Stomach (tissue), 9 donors: ENCODE data around the gene PLD5. TPM values are rescaled to one million over a fixed set of nuclear protein-coding genes. Genes with fewer than 3 reads are reported as not detected.

Source experiments
- DNase-seq, 2 donors: peaks; one replicate each; pipeline versions ENCODE4 v3.0.0 to v3.0.0-alpha.2; 2013 to 2019
- H3K27ac ChIP-seq, 5 donors: fragments of 200-600 bp in 4 of 5; sonication (generic) in 4 of 5; one replicate each; pipeline ENCODE4 v1.5.1; 2013 to 2019; ENCODE audit warnings: mild to moderate bottlenecking in 1 of 5, moderate library complexity in 1 of 5
- H3K27me3 ChIP-seq, 3 donors: fragments of 200-600 bp; sonication (generic); one replicate each; pipeline ENCODE4 v1.5.1; 2017 to 2019; ENCODE audit warnings: mixed run types in 1 of 3
- H3K36me3 ChIP-seq, 4 donors: fragments of 200-600 bp; sonication (generic); 1 replicate in 3 of 4; 2 replicates in 1 of 4; pipeline ENCODE4 v1.5.1; 2016 to 2019
- H3K4me1 ChIP-seq, 4 donors: fragments of 200-600 bp; sonication (generic); one replicate each; pipeline ENCODE4 v1.5.1; 2016 to 2019
- H3K4me3 ChIP-seq, 4 donors: fragments of 200-600 bp; sonication (generic) in 3 of 4; one replicate each; pipeline ENCODE4 v1.5.1; 2016 to 2019; ENCODE audit warnings: mild to moderate bottlenecking in 1 of 4
- H3K9me3 ChIP-seq, 4 donors: fragments of 200-600 bp; sonication (generic); one replicate each; pipeline ENCODE4 v1.5.1; 2016 to 2019
- CTCF ChIP-seq, 7 experiments: fragments of 450-650 bp in 4 of 7; fragments of 200-600 bp in 3 of 7; sonication (generic) in 3 of 7; IDR thresholded peaks; one replicate each; pipeline ENCODE4 v1.5.1; 2016 to 2019; ENCODE audit warnings: antibody characterized with exemption in 7 of 7, control low read depth in 2 of 7, mild to moderate bottlenecking in 1 of 7
- EP300 ChIP-seq: sonication (generic); formaldehyde crosslinking; IDR thresholded peaks from one replicate; pipeline ENCODE4 v1.6.1; 2017; ENCODE audit warnings: antibody characterized with exemption
- POLR2A ChIP-seq, 4 donors: fragments of 450-650 bp; IDR thresholded peaks; one replicate each; pipeline ENCODE4 v1.6.1; 2016; ENCODE audit warnings: antibody characterized with exemption in 4 of 4, control low read depth in 2 of 4, mild to moderate bottlenecking in 1 of 4, moderate library complexity in 1 of 4
- POLR2AphosphoS5 ChIP-seq, 3 donors: sonication (generic); formaldehyde crosslinking; IDR thresholded peaks; one replicate each; pipeline ENCODE4 v1.6.1; 2016; ENCODE audit warnings: antibody characterized with exemption in 3 of 3
- WGBS, 5 donors: extraction: QIAGEN DNeasy Blood & Tissue Kit in 3 of 5; methylation state at CpG; one replicate each; pipeline versions ENCODE4 v1.1.5 to v1.1.7; 2013 to 2018; 5-methylcytosine and 5-hydroxymethylcytosine counted together
- intact Hi-C: fragments of 100-400 bp; cut with DNase I; formaldehyde crosslinking; loops from one replicate; pipeline ENCODE4 v1.15.1; 2023; ENCODE audit warnings: low total_unique reads
- polyA plus RNA-seq, 3 donors: library from polyadenylated mRNA; stranded (reverse); fragments of 200-250 nt; gene quantifications; one replicate each; pipeline ENCODE4 v1.2.3, GENCODE V29; 2013
- total RNA-seq, 5 donors: library from RNA; depleted of rRNA; stranded (reverse); fragments of >200 nt; gene quantifications; one replicate each; pipeline versions ENCODE4 v1.1.0 to v1.2.3, GENCODE V29; 2014 to 2016
- donor health status: healthy with polysubstance abuse.
- donor health status: Bipolar disorder and iron deficiency.
- donor health status: healthy.

Gene PLD5
- total and polyA plus RNA-seq, 8 donors: under 0.01 to 0.72 (median 0.23) TPM; not detected in 4

- TF ChIP-seq POLR2AphosphoS5 (IDR thresholded peaks at IDR 0.05) (no peak), POLR2A (IDR thresholded peaks at IDR 0.05) (no peak), CTCF (IDR thresholded peaks at IDR 0.05) (no peak), EP300 (no peak)
- no peaks in the 10 kb centered on the region for H3K27me3 ChIP-seq
- no peak overlapping the region for H3K4me3 ChIP-seq
- no peaks in the 10 kb centered on the region for H3K36me3 ChIP-seq
- H3K4me1 ChIP-seq: no peaks in the 10 kb centered on the region
- intact Hi-C loops: no loop called here
- WGBS, 5 donors: 42 to 68% (median 61%) methylated on average over 8 of the region's 8 CpGs
- no peak overlapping the region for H3K27ac ChIP-seq
- peaks cover 0 to 9% (median 4%) of the 10 kb centered on the region in 4 donors for H3K9me3 ChIP-seq
- DNase-seq: no peak
Observed at GRCh38 chr1:242428399-242429190, 95.9 kb downstream of the PLD5 start.

GRCh38 chr1:242427519-242427918 is 97.0 kb downstream of the PLD5 start:
- Histone ChIP-seq H3K9me3 (peaks cover 0 to 9% (median 4%) of the 10 kb centered on the region in 4 donors), H3K27me3 (no peaks in the 10 kb centered on the region), H3K27ac (no peak overlapping the region), H3K4me3 (no peak overlapping the region), H3K4me1 (no peaks in the 10 kb centered on the region), H3K36me3 (no peaks in the 10 kb centered on the region)
- WGBS, 5 donors: 52 to 67% (median 61%) methylated on average over 4 of the region's 4 CpGs
- intact Hi-C loops: no loop called here
- no peak for TF ChIP-seq EP300
- no peak for TF ChIP-seq POLR2AphosphoS5 (IDR thresholded peaks at IDR 0.05)
- TF ChIP-seq CTCF (IDR thresholded peaks at IDR 0.05): no peak
- TF ChIP-seq POLR2A (IDR thresholded peaks at IDR 0.05): no peak
- no peak for DNase-seq

GRCh38 chr1:242426271-242426905 is 98.1 kb downstream of the PLD5 start:
- intact Hi-C loops: no loop called here
- H3K4me3 ChIP-seq: no peak overlapping the region
- no peak for TF ChIP-seq EP300
- TF ChIP-seq POLR2A (IDR thresholded peaks at IDR 0.05): no peak
- TF ChIP-seq POLR2AphosphoS5 (IDR thresholded peaks at IDR 0.05): no peak
- TF ChIP-seq CTCF (IDR thresholded peaks at IDR 0.05): no peak
- no peak overlapping the region for H3K27ac ChIP-seq
- H3K9me3 ChIP-seq: peaks cover 0 to 9% (median 4%) of the 10 kb centered on the region in 4 donors
- no peaks in the 10 kb centered on the region for H3K4me1 ChIP-seq
- H3K36me3 ChIP-seq: no peaks in the 10 kb centered on the region
- WGBS, 5 donors: 80 to 91% (median 85%) methylated on average over 6 of the region's 6 CpGs
- no peak for DNase-seq
- no peaks in the 10 kb centered on the region for H3K27me3 ChIP-seq

- H3K4me3 ChIP-seq: no peak overlapping the region
- no peaks in the 10 kb centered on the region for H3K4me1 ChIP-seq
- H3K27ac ChIP-seq: no peak overlapping the region
- H3K27me3 ChIP-seq: no peaks in the 10 kb centered on the region
- intact Hi-C loops: no loop called here
- 79 to 82% (median 81%) methylated on average over 4 of the region's 4 CpGs for WGBS, 5 donors
- H3K9me3 ChIP-seq: peaks cover 0 to 3% (median 1%) of the 10 kb centered on the region in 4 donors
- TF ChIP-seq EP300 (no peak), POLR2AphosphoS5 (IDR thresholded peaks at IDR 0.05) (no peak), POLR2A (IDR thresholded peaks at IDR 0.05) (no peak), CTCF (IDR thresholded peaks at IDR 0.05) (no peak)
- no peak for DNase-seq
- no peaks in the 10 kb centered on the region for H3K36me3 ChIP-seq
Observed at GRCh38 chr1:242425232-242425631, 99.3 kb downstream of the PLD5 start.
